Astrocyte (in vitro differentiated cells and primary cell): ENCODE data around the gene MCF2L2. TPM values are rescaled to one million over a fixed set of nuclear protein-coding genes. Genes with fewer than 3 reads are reported as not detected.

Source experiments
- DNase-seq: peaks from one replicate; pipeline ENCODE4 v3.0.0-alpha.2; 2010; ENCODE audit warnings: low read depth
- FAIRE-seq: peaks from 2 replicates; lab custom pipeline; 2011; peaks lifted over from hg19 to GRCh38; lab: Jason Lieb, UNC
- H2AFZ ChIP-seq: 2 replicates; pipeline ENCODE4 v1.6.0; 2012; ENCODE audit warnings: low read depth, low read length, inconsistent platforms
- H3K27ac ChIP-seq: 2 replicates; pipeline ENCODE4 v1.5.1; 2011; ENCODE audit warnings: low read depth, low read length, inconsistent platforms
- H3K27me3 ChIP-seq: 2 replicates; pipeline ENCODE4 v1.6.0; 2011; ENCODE audit warnings: low read length, inconsistent platforms; ENCODE audit not compliant: insufficient read depth
- H3K36me3 ChIP-seq: 2 replicates; pipeline ENCODE4 v1.5.1; 2011; ENCODE audit warnings: low read length, inconsistent platforms; ENCODE audit not compliant: insufficient read depth
- H3K4me1 ChIP-seq: 2 replicates; pipeline ENCODE4 v1.5.1; 2011; ENCODE audit warnings: low read length, inconsistent platforms; ENCODE audit not compliant: insufficient read depth
- H3K4me2 ChIP-seq: 2 replicates; pipeline ENCODE4 v1.6.0; 2012; ENCODE audit warnings: low read length, inconsistent platforms
- H3K4me3 ChIP-seq: 2 replicates; pipeline ENCODE4 v1.5.1; 2011; ENCODE audit warnings: low read depth, mild to moderate bottlenecking, low read length, inconsistent platforms; ENCODE audit not compliant: insufficient read depth
- H3K79me2 ChIP-seq: 2 replicates; pipeline ENCODE4 v1.6.0; 2012; ENCODE audit warnings: mild to moderate bottlenecking, low read length, inconsistent platforms; ENCODE audit not compliant: insufficient read depth
- H3K9ac ChIP-seq: 2 replicates; pipeline ENCODE4 v1.6.0; 2012; ENCODE audit warnings: mild to moderate bottlenecking, low read length, inconsistent platforms
- H3K9me3 ChIP-seq: 2 replicates; pipeline ENCODE4 v1.5.1; 2012; ENCODE audit warnings: low read depth, mild to moderate bottlenecking, low read length, inconsistent platforms; ENCODE audit not compliant: insufficient read depth
- H4K20me1 ChIP-seq: 2 replicates; pipeline ENCODE4 v1.6.0; 2012; ENCODE audit warnings: low read length, inconsistent platforms; ENCODE audit not compliant: insufficient read depth
- H3K27ac Mint-ChIP-seq: one replicate; pipeline ENCODE4 v1.8.0; 2021; ENCODE audit warnings: mild to moderate bottlenecking, mixed read lengths; ENCODE audit not compliant: unreplicated experiment
- H3K27me3 Mint-ChIP-seq: one replicate; pipeline ENCODE4 v1.8.0; 2021; ENCODE audit warnings: low read depth, mixed read lengths; ENCODE audit not compliant: unreplicated experiment
- H3K36me3 Mint-ChIP-seq: one replicate; pipeline ENCODE4 v1.8.0; 2021; ENCODE audit warnings: low read depth, mixed read lengths; ENCODE audit not compliant: unreplicated experiment
- H3K4me1 Mint-ChIP-seq: one replicate; pipeline ENCODE4 v1.8.0; 2021; ENCODE audit warnings: low read depth, mixed read lengths; ENCODE audit not compliant: unreplicated experiment
- H3K4me3 Mint-ChIP-seq: one replicate; pipeline ENCODE4 v1.8.0; 2021; ENCODE audit warnings: mild to moderate bottlenecking, moderate library complexity, mixed read lengths; ENCODE audit not compliant: unreplicated experiment
- H3K9me3 Mint-ChIP-seq: one replicate; pipeline ENCODE4 v1.8.0; 2021; ENCODE audit warnings: mild to moderate bottlenecking, mixed read lengths; ENCODE audit not compliant: unreplicated experiment
- EZH2 ChIP-seq: IDR thresholded peaks from 2 replicates; pipeline ENCODE4 v1.6.1; 2012; ENCODE audit warnings: mild to moderate bottlenecking, low read length, inconsistent platforms; ENCODE audit not compliant: insufficient read depth
- total RNA-seq: library from RNA; stranded (reverse); gene quantifications from 2 replicates; pipeline ENCODE4 v1.2.1, GENCODE V29; 2021
- TF ChIP-seq, protein P1 (sequence below): IDR thresholded peaks from 2 replicates; pipeline ENCODE4 v1.5.1; 2011; ENCODE audit warnings: low read depth, mild to moderate bottlenecking, inconsistent platforms, low read length, moderate library complexity; ENCODE audit not compliant: insufficient read depth

Gene MCF2L2
- total RNA-seq, 1 donor from 2014 or later, result 0.89 TPM

DNA sequence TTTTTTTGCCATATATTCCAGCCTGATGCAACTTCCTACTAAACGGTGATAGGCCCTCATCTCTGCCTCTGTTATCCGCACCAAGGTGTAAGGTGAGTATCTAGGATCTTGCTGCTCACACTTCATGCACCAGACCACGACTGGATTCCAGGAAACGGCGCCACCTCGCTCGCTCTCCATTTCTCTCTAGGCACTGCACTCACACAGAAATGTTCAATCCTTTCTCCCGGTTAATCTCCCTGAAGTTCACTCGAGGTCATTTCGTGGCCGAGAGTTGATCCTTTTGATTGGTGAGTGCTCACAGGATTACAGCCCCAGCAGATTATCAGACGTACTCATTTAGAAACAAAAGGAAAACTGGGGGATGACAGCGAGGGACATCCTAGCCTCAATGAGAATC is 28.1 kb downstream of the MCF2L2 start:
- Mint-ChIP-seq H3K4me3 (no peak overlapping the region), H3K27me3 (no peaks in the 10 kb centered on the region)

DNA sequence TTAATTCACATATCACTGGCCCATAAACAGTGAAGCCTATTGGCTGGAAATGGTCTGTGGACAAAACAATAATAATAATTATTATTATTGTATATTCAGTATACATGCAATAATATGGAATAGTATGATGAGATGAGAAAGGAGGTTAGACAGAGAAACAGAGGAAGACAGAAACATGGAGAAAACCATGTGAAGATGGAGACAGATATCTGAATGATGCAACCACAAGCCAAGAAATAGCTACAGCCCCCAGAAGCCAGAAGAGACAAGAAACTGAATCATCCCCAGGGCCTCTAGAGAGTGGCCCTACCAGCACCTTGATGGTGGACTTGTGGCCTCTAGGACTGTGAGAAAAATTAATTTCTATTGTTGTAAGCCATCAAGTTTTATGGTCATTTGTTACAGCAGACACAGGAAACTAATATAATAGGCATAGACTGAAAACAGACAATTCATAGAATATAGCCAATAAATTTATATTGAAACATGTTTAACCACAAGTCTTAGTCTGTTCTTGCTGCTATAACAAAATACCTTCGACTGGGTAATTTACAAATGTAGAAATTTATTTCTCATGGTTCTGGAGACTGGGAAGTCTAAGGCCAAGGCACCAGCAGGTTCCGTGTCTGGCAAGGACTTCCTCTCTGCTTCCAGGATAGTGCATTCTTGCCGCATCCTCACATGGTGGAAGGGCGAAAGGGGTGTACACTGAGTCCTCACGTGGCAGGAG is 31.6 kb downstream of the MCF2L2 start:
- H3K9me3 Mint-ChIP-seq, result no peaks in the 10 kb centered on the region
- Histone ChIP-seq H3K36me3 (no peaks in the 10 kb centered on the region), H3K9me3 (no peaks in the 10 kb centered on the region), H3K4me3 (no peak overlapping the region), H3K4me1 (no peaks in the 10 kb centered on the region), H2AFZ (no peak overlapping the region), H3K79me2 (no peaks in the 10 kb centered on the region), H4K20me1 (no peaks in the 10 kb centered on the region), H3K27ac (no peak overlapping the region), H3K4me2 (no peak overlapping the region), H3K27me3 (peaks cover 7% of the 10 kb centered on the region), H3K9ac (no peak overlapping the region)
- no peaks in the 10 kb centered on the region for H3K27me3 Mint-ChIP-seq
- TF ChIP-seq, protein P1, sequence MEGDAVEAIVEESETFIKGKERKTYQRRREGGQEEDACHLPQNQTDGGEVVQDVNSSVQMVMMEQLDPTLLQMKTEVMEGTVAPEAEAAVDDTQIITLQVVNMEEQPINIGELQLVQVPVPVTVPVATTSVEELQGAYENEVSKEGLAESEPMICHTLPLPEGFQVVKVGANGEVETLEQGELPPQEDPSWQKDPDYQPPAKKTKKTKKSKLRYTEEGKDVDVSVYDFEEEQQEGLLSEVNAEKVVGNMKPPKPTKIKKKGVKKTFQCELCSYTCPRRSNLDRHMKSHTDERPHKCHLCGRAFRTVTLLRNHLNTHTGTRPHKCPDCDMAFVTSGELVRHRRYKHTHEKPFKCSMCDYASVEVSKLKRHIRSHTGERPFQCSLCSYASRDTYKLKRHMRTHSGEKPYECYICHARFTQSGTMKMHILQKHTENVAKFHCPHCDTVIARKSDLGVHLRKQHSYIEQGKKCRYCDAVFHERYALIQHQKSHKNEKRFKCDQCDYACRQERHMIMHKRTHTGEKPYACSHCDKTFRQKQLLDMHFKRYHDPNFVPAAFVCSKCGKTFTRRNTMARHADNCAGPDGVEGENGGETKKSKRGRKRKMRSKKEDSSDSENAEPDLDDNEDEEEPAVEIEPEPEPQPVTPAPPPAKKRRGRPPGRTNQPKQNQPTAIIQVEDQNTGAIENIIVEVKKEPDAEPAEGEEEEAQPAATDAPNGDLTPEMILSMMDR, result no peak
- TF ChIP-seq EZH2, result no peak
- FAIRE-seq (no peak), DNase-seq (no peak)
- peaks cover 8% of the 10 kb centered on the region for H3K4me1 Mint-ChIP-seq
- no peak overlapping the region for H3K27ac Mint-ChIP-seq
- no peak overlapping the region for H3K4me3 Mint-ChIP-seq
- H3K36me3 Mint-ChIP-seq, result no peaks in the 10 kb centered on the region

More for the DNA sequence above, 28.1 kb downstream of the MCF2L2 start:
- no peak overlapping the region for H2AFZ ChIP-seq
- no peaks in the 10 kb centered on the region for H3K36me3 Mint-ChIP-seq
- H3K4me3 ChIP-seq, result no peak overlapping the region
- no peak overlapping the region for H3K4me2 ChIP-seq
- H3K9me3 ChIP-seq, result no peaks in the 10 kb centered on the region
- no peaks in the 10 kb centered on the region for H3K9me3 Mint-ChIP-seq
- H4K20me1 ChIP-seq, result no peaks in the 10 kb centered on the region
- H3K4me1 ChIP-seq, result no peaks in the 10 kb centered on the region
- H3K79me2 ChIP-seq, result no peaks in the 10 kb centered on the region
- no peak for DNase-seq
- TF ChIP-seq EZH2, result no peak
- TF ChIP-seq, protein P1, result no peak
- H3K27ac ChIP-seq, result no peak overlapping the region
- peaks cover 3% of the 10 kb centered on the region for H3K27me3 ChIP-seq
- H3K27ac Mint-ChIP-seq, result no peak overlapping the region
- H3K9ac ChIP-seq, result no peak overlapping the region
- no peaks in the 10 kb centered on the region for H3K36me3 ChIP-seq
- H3K4me1 Mint-ChIP-seq, result peaks cover 1% of the 10 kb centered on the region
- no peak for FAIRE-seq

DNA sequence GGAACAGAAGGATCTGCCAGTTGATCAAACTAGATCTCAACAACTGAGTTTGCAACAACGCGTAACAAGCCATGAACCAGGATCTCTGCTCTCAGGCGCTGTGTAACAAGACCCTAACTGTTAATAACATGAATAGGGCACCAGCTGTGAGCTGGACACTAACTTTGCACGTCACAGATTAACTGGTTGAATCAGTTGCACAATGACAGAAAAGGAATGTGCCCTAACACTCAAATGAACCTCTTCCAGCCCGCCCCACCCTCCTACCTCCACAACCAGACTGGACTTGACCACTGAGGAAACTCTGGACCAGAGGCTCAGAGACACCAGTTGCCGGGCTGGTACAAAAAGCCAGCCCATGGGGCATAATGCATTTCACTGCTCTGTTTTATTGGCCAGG is 34.3 kb downstream of the MCF2L2 start:
- H3K27me3 ChIP-seq, result peaks cover 4% of the 10 kb centered on the region
- no peak overlapping the region for H3K27ac Mint-ChIP-seq
- H3K36me3 ChIP-seq, result no peaks in the 10 kb centered on the region
- no peak overlapping the region for H3K4me3 Mint-ChIP-seq
- no peak overlapping the region for H3K4me2 ChIP-seq
- no peaks in the 10 kb centered on the region for H3K9me3 Mint-ChIP-seq
- no peak overlapping the region for H3K9ac ChIP-seq
- no peaks in the 10 kb centered on the region for H3K27me3 Mint-ChIP-seq
- H3K36me3 Mint-ChIP-seq, result no peaks in the 10 kb centered on the region
- H3K4me1 ChIP-seq, result no peaks in the 10 kb centered on the region
- H3K4me3 ChIP-seq, result no peak overlapping the region
- no peak overlapping the region for H3K27ac ChIP-seq
- no peaks in the 10 kb centered on the region for H3K9me3 ChIP-seq
- no peak overlapping the region for H2AFZ ChIP-seq
- TF ChIP-seq, protein P1, result no peak
- TF ChIP-seq EZH2, result no peak
- no peak for DNase-seq
- H3K4me1 Mint-ChIP-seq, result peaks cover 8% of the 10 kb centered on the region
- FAIRE-seq, result no peak
- no peaks in the 10 kb centered on the region for H4K20me1 ChIP-seq
- no peaks in the 10 kb centered on the region for H3K79me2 ChIP-seq
